Measurements from ENCODE around the gene MAP4. TPM values are rescaled to one million over a fixed set of nuclear protein-coding genes. Genes with fewer than 3 reads are reported as not detected.
A peak's percentile ranks its signal among the peaks of the same experiment; 100 is the strongest.

Gene MAP4
- total and polyA plus RNA-seq, 2 donors (not counting 1 experiment from before 2014, with no cell fraction given), result 39.2 to 132 TPM

GRCh38 chr3:47961815-47962606 lies 54.2 kb downstream of the MAP4 start:
- no peaks in the 10 kb centered on the region for H3K9me3 Mint-ChIP-seq (ENCODE audit: insufficient read depth)
- Histone ChIP-seq H3K4me2 (replicated peaks; ENCODE audit: low read depth, low read length, poor library complexity, severe bottlenecking) (peak overlapping the region; percentile 4), H4K20me1 (ENCODE audit: control insufficient read depth, insufficient read depth, low read length, poor library complexity, severe bottlenecking) (peaks cover 5% of the 10 kb centered on the region), H3K79me2 (ENCODE audit: control insufficient read depth, insufficient read depth, low read length) (peaks cover 5% of the 10 kb centered on the region), H3K27ac (ENCODE audit: low read length in 2 of 2) (no peak overlapping the region), H3K4me3 (ENCODE audit: control extremely low read depth in 1 of 5, extremely low read depth in 1 of 5, insufficient read depth in 1 of 5, low read depth in 2 of 5, low read length in 4 of 5) (no peak overlapping the region), H3K9ac (ENCODE audit: low read length) (no peak overlapping the region), H3K9me3 (ENCODE audit: control extremely low read depth in 1 of 3, control insufficient read depth in 2 of 3, insufficient read depth in 1 of 3, low read length in 2 of 3) (no peaks in the 10 kb centered on the region), H3K36me3 (replicated peaks in 1 of 2; ENCODE audit: control extremely low read depth in 1 of 2, control insufficient read depth in 1 of 2, extremely low read depth in 1 of 2, insufficient read depth in 2 of 2, low read length in 1 of 2) (no peaks in the 10 kb centered on the region), H2AFZ (ENCODE audit: insufficient read depth, low read depth, low read length, poor library complexity, severe bottlenecking) (no peak overlapping the region), H3K27me3 (replicated peaks in 1 of 4; ENCODE audit: control extremely low read depth in 1 of 4, control insufficient read depth in 3 of 4, insufficient read depth in 4 of 4, low read length in 3 of 4) (no peaks in the 10 kb centered on the region), H3K4me1 (ENCODE audit: control insufficient read depth in 2 of 2, insufficient read depth in 2 of 2, low read length in 2 of 2) (peaks cover 7 to 9% of the 10 kb centered on the region in 2 donors)
- TF ChIP-seq EZH2 (IDR thresholded peaks at IDR 0.05; ENCODE audit: borderline replicate concordance, insufficient read depth, low read depth, low read length, poor library complexity, severe bottlenecking), result no peak
- TF ChIP-seq CTCF (IDR thresholded peaks at IDR 0.05), result no peak
- H3K27me3 Mint-ChIP-seq, result no peaks in the 10 kb centered on the region
- POLR2A ChIA-PET, result no interaction called here
- intact Hi-C loops (cut with micrococcal nuclease), result no loop called here
- DNase-seq (no peak), ATAC-seq (ENCODE audit: low read depth) (no peak)
- no peak overlapping the region for H3K27ac Mint-ChIP-seq
- peak overlapping the region; percentile 23 for H3K4me3 Mint-ChIP-seq
- CTCF ChIA-PET, result interaction anchor here (0.9 to 1.7 kb wide), 3 partner anchors 11 to 28 kb away, joined by 3 to 5 read pairs (median 3); no protein-coding TSS in a partner anchor
- H3K4me1 Mint-ChIP-seq, result peaks cover 27% of the 10 kb centered on the region
- 49% methylated on average over 4 of the region's 5 CpGs for WGBS (ENCODE audit: insufficient coverage)

GRCh38 chr3:47961036-47961435 lies 55.2 kb downstream of the MAP4 start:
- ATAC-seq (ENCODE audit: low read depth) (no peak), DNase-seq (no peak)
- H3K4me2 ChIP-seq (replicated peaks; ENCODE audit: low read depth, low read length, poor library complexity, severe bottlenecking), result no peak overlapping the region
- intact Hi-C loops (cut with micrococcal nuclease), result no loop called here
- no peak overlapping the region for H3K27ac Mint-ChIP-seq
- ChIA-PET CTCF (interaction anchor here (0.6 to 1.7 kb wide), 4 partner anchors 10 to 153 kb away, joined by 3 to 5 read pairs (median 3); no protein-coding TSS in a partner anchor), POLR2A (interaction anchor here (0.6 kb wide), 1 partner anchor 236 kb away, joined by 3 read pairs; no protein-coding TSS in a partner anchor)
- no peaks in the 10 kb centered on the region for H3K9me3 Mint-ChIP-seq (ENCODE audit: insufficient read depth)
- no peak overlapping the region for H3K4me3 ChIP-seq (ENCODE audit: control extremely low read depth in 1 of 5, extremely low read depth in 1 of 5, insufficient read depth in 1 of 5, low read depth in 2 of 5, low read length in 4 of 5)
- H3K27ac ChIP-seq (ENCODE audit: low read length in 2 of 2), result no peak overlapping the region
- no peaks in the 10 kb centered on the region for H3K27me3 Mint-ChIP-seq
- WGBS (ENCODE audit: insufficient coverage), result 100% methylated on average over 1 of the region's 1 CpG
- H3K4me3 Mint-ChIP-seq, result no peak overlapping the region
- H3K9me3 ChIP-seq (ENCODE audit: control extremely low read depth in 1 of 3, control insufficient read depth in 2 of 3, insufficient read depth in 1 of 3, low read length in 2 of 3), result no peaks in the 10 kb centered on the region
- peaks cover 8% of the 10 kb centered on the region for H3K79me2 ChIP-seq (ENCODE audit: control insufficient read depth, insufficient read depth, low read length)
- no peak overlapping the region for H3K9ac ChIP-seq (ENCODE audit: low read length)
- H3K4me1 ChIP-seq (ENCODE audit: control insufficient read depth in 2 of 2, insufficient read depth in 2 of 2, low read length in 2 of 2), result peaks cover 7 to 9% of the 10 kb centered on the region in 2 donors
- peaks cover 27% of the 10 kb centered on the region for H3K4me1 Mint-ChIP-seq
- no peak overlapping the region for H2AFZ ChIP-seq (ENCODE audit: insufficient read depth, low read depth, low read length, poor library complexity, severe bottlenecking)
- H3K27me3 ChIP-seq (replicated peaks in 1 of 4; ENCODE audit: control extremely low read depth in 1 of 4, control insufficient read depth in 3 of 4, insufficient read depth in 4 of 4, low read length in 3 of 4), result no peaks in the 10 kb centered on the region
- H4K20me1 ChIP-seq (ENCODE audit: control insufficient read depth, insufficient read depth, low read length, poor library complexity, severe bottlenecking), result peaks cover 4% of the 10 kb centered on the region
- no peak for TF ChIP-seq CTCF (IDR thresholded peaks at IDR 0.05)
- no peak for TF ChIP-seq EZH2 (IDR thresholded peaks at IDR 0.05; ENCODE audit: borderline replicate concordance, insufficient read depth, low read depth, low read length, poor library complexity, severe bottlenecking)
- no peaks in the 10 kb centered on the region for H3K36me3 ChIP-seq (replicated peaks in 1 of 2; ENCODE audit: control extremely low read depth in 1 of 2, control insufficient read depth in 1 of 2, extremely low read depth in 1 of 2, insufficient read depth in 2 of 2, low read length in 1 of 2)
